Right ventricle myocardium inferior (tissue), 1 donor: ENCODE measurements around the gene EPHB2. TPM values are rescaled to one million over a fixed set of nuclear protein-coding genes. Genes with fewer than 3 reads are reported as not detected.
"Not testable (repeated sequence)": the region's sequence is repeated elsewhere in the genome, so short reads cannot be mapped to it uniquely, and the experiment has no call there.

ENCODE experiments used
- ATAC-seq: fragments of 200-7000 bp; cut with Tn5 transposase; one replicate; pipeline ENCODE4 v1.9.1; 2020; ENCODE audit warnings: mild to moderate bottlenecking, moderate library complexity
- DNase-seq: peaks from one replicate; pipeline ENCODE4 v3.0.0; 2021; ENCODE audit errors: missing footprints
- intact Hi-C: fragments of 100-400 bp; cut with DNase I; formaldehyde crosslinking; loops from one replicate; pipeline ENCODE4 v1.11.0; 2022
- total RNA-seq: library from RNA; stranded (reverse); fragmentation: NEBNext Ultra II Directional; extraction: Animal tissue kit (Norgen Biotek cat#: 25700); gene quantifications from one replicate; pipeline ENCODE4 v1.2.1, GENCODE V29; 2021
- donor health status: DM: no; HTN: yes; CAD: no; lungs with severe emphysema.

Gene EPHB2
- total RNA-seq, 1 donor from 2014 or later, result 3.5 TPM

DNA sequence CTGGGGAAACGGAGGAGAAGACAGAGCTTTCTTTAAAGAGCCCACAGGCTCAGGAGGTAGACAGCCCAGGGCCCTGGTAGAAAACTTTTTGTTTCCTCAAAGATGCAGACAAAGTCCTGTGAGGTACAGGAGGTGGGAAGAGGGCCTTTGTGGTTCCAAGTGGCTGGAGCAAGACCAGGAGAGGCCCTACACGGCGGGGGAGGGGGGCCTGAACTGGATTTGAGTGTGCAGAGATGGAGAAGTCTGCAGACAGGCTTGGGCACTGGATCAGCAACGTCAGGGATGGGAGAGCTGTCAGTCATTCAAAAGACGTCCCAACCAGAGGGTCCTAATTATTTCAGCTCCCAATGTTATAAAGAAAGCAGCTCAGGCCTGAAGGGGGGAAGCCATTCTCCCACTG is 126.2 kb downstream of the EPHB2 start:
- DNase-seq (no peak), ATAC-seq (no peak)
- intact Hi-C loops, result no loop called here

DNA sequence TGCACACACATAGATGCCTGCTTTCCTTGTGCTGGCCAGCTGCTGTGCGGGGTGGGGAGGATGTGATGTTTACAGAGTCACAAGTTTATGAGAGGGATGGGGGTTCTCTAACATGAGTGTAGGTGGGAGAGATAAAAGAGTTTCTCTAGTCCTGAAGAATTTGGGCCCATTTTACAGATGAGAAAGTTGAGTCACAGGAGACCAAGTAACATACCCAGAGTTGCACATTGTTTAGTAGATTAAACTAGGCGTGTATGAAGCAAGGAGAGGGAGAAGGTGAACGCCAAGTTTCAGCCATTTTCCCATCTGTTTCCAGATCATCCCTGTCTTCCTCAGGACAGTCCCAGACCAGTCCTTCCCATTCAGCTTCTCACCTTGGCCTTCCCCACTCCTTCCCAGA is 126.7 kb downstream of the EPHB2 start:
- intact Hi-C loops, result no loop called here
- DNase-seq (no peak), ATAC-seq (no peak)

DNA sequence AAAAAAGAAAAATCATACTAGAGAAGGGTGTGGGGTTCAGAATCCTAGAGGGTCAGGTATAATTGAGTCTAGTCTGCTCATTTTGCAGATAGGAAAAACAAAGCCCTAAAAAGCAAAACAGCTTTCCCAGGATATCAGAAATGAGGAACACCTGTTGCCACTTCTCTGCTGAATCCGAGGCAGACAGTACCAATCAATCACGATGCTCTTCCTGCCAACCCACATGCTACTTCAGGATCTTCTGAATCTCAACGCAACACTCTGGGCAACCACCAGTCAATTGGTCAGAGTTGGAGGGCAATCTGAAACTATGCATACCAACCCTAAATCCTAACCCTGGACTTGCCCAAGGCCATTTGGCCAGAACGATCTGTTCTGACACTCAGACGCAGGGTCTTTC is 128.3 kb downstream of the EPHB2 start:
- intact Hi-C loops, result no loop called here
- no peak for ATAC-seq
- no peak for DNase-seq

DNA sequence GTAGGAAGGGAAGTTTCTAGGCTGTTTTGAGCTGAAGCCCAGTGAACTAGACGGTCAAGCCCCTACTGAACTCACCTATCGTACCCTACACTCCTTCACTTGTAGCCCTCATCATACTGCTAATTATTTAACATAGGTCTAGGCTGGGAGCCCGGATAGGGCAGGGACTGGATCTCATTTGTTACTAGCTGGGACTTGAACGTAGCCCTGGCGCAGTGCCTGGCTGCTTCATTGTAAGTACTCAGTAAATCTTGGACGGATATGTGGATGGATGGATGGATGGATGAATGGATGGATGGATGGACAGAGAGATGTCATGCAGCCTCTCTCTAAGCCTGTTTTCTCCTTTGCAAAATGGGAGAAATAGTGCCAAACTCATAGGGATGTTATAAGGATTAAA is 129.2 kb downstream of the EPHB2 start:
- DNase-seq (no peak), ATAC-seq (no peak)
- intact Hi-C loops, result no loop called here

DNA sequence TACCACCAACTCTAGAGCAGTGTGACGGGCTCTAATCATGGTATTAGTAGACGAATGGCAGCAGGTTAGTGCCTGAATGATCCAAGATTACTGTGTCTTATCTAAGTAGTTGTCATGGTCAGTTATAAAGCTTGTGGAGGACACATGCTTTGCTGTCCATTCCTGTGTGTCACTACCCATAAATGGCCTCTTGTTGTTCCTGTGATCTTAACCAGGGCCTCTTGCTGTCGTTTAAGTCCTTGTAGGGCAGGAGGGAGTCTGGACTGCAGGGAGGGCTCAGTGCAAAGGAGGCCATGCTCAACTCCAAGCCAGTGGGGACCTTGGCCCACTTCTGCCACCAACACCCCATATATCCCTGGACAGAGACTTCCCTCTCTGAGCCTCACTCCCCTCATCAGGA is 130.5 kb downstream of the EPHB2 start:
- DNase-seq (no peak), ATAC-seq (no peak)
- intact Hi-C loops, result no loop called here

DNA sequence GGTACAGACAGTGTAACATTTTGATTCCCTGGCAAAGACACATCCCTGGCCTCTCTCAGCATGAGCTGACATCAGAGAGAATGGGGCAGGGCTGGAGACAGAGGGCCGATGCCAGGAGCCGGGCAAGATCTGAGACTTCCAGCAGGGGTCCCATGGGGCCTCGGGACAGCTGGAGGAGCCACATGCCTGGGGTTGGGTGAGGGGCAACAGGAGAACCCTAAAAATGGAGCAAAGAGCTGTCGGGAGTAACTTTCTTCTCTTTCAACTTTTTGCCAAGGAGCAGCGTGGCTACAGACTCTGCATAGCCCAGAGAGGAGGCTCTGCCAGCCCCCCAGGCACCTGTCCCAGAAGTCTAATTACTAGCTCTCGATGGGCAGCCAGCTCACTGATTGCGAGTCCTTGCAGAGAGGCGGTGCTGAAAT is 131.2 kb downstream of the EPHB2 start:
- peak; percentile 78 for ATAC-seq
- peak; percentile 81 for DNase-seq
- intact Hi-C loops, result no loop called here

DNA sequence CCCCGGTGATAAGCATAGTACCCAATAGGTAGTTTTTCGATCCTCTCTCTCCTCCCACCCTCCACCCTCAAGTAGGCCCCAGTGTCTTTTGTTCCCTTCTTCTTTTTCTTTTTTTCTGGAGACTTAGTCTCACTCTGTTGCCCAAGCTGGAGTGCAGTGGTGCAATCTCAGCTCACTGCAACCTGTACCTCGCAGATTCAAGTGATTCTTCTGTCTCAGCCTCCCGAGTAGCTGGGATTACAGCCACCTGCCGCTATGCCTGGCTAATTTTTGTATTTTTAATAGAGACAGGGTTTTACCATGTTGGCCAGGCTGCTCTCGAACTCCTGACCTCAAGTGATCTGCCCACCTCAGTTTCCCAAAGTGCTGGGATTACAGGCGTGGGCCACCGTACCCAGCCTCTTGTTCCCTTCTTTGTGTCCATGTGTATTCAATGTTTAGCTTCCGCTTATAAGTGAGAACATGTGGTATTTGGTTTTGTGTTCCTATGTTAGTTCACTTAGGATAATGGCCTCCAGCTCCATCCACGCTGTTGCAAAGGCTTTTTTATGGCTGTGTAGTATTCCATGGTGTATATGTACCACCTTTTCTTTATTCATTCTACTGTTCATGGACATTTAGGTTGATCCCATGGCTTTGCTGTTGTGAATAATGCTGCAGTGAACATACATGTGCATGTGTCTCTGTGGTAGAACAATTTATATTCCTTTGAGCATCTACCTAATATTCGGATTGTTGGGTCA is 133.0 kb downstream of the EPHB2 start:
- DNase-seq, intact Hi-C loops, ATAC-seq: not testable (repeated sequence)

DNA sequence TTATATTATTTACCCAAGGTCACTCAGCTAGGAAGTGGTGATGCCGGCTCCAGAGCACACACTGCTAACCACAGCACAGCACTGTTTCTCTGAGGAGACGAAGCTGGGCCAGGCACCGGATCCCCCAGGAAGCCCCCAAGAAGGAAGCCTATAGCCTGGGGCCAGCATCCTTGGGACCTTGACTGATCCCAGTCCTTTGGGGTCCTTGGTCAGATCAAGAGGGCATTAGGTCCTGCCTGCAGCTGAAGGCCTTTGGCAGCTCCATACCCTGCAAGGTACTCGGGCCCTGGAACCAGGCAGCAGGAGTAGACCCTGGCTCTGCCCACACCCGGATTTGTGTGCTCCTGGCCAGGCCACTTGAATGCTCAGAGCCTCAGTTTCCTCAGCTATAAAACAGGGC is 134.0 kb downstream of the EPHB2 start:
- DNase-seq (no peak), ATAC-seq (no peak)
- intact Hi-C loops, result no loop called here

DNA sequence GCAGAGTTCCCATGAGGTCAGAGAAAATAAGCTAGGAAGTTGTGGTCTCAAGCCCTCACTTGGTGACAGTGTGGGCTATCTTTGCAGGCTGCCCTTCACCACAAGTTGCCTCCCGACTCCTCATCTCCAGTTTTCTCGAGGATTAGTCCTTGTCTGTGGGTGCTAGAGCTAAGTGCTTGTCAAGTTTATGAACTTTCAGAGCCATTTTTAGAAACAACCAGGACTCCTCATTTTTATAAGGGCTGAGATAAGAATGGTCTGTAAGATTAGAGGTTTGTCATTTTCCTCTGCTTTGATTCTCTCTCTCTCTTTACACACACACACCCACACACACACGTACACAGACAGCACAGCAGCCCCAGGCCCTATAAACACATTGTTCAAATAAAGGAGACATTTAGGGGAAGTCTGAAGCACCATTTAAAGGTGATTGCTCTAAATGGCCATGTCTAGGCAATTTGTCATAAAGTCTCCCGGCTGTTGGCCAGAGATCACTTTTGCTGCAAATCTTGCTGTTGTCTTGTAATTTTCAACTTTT is 134.8 kb downstream of the EPHB2 start:
- intact Hi-C loops, result no loop called here
- DNase-seq, result no peak
- no peak for ATAC-seq

DNA sequence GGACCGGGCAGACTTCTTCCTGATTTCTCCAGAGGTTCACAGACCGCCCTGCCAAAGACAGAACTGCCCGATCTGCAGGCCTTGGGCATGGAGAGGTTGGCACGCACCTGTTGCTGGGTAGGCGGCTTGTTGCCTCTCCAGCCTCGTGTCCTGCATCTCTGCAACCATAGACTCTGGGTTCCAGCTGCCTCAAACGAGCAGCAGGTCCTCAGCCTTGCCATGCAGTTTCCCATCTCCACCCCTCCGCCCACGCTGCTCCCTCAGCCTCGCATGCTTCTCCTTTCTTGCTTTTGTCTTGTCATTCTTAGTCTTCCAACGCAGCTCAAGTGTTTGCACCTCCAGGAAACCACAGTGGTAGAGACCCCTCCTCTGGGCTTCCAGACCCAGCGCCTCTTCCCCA is 135.8 kb downstream of the EPHB2 start:
- ATAC-seq, result no peak
- no peak for DNase-seq
- intact Hi-C loops, result no loop called here

DNA sequence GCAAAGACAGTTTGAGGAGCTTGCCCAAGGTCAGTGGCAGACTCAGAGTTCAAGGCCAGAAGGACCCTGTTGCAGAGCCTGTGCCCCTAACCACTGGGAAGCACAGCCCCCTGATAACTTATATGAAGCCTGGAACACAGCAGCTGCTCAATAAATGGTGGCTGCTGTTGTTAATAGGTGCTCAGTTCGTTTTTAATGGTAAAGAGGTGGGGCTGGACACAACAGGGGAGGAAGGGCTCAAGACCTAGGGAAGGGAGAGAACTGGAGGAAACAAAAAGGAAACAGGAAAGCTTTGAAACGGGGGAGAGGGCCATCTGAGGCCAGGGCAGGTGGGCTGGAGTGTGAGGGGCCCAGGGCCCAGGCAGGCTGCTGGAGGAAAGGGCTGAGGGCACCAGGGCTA is 136.6 kb downstream of the EPHB2 start:
- intact Hi-C loops, result no loop called here
- ATAC-seq (no peak), DNase-seq (no peak)

DNA sequence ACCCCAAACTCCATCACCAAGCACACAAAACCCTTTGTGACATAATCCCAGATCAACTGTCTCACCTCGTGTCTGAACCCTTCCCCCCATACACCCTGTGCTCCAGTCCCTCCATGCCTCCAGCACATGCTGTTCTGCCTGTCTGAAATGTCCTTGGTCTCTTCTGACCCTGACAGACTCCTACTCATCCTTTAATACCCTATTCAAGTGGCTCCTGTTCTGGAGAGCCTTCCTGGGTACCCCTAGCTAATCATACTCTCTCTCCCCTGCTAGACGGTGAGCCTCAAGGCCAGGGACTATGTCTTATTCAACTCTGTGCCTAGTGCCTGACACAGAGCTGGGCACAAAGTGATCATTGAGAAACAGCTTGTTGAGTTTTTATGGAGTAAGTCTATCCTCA is 137.1 kb downstream of the EPHB2 start:
- ATAC-seq (no peak), DNase-seq (no peak)
- intact Hi-C loops, result no loop called here

DNA sequence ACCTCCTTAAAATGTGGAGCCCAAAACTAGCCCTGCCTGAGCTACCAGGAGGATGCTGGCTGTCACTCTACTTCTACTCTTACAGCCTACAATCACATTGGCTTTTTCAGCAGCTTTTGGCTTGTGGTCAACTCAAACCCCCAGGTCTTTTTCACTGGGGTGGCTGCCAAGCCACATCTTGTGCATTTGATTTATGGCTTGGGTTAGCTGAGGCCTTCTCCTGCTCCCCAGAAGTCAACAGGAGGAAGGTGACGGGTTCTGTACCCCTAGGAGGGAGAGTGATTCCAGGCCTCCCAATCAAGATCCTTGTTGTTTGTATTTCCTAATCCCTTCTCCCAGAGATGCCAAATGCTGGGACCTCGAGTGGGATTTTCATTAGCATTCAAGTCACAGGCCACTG is 137.8 kb downstream of the EPHB2 start:
- intact Hi-C loops, result no loop called here
- DNase-seq, result no peak
- ATAC-seq, result no peak

DNA sequence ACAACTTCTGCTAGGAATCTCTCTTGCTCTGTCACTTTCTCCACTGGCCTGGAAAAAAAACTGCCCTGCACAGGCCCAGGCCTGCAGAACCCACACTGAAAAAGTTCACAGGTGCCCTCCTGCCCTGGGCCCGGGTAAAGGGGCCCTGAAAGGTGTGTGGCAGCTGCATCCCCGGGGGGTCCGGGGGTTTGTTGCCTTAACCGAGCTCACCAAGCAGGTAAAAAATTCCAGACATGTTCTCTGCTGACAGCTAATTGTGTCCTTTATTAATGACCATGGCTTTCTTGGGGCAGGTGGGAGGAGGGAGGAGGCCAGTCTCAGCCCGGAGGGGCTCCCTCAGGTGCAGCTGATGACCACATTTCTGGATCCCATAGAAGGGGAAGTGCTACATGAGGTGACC is 139.1 kb downstream of the EPHB2 start:
- no peak for ATAC-seq
- no peak for DNase-seq
- intact Hi-C loops, result no loop called here

DNA sequence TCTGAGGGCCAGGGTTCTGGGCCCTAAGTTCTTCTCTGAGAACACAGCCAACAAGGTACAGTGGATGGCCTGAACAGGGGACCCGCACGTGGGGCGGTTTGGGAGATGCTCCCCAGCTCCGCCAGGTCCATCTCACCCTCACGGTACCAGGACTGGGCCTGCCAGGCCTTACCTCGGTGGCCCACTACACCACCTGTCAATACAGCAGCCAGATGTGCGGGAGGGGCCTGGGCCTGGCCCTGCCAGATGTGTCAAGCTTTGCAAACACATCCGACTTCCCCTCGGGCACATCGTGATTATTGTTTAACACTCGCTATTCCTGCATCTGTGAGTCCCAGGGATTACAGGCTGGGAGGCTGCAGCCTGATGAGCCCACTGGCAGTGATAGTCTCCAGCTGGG is 139.6 kb downstream of the EPHB2 start:
- no peak for ATAC-seq
- intact Hi-C loops, result no loop called here
- no peak for DNase-seq

DNA sequence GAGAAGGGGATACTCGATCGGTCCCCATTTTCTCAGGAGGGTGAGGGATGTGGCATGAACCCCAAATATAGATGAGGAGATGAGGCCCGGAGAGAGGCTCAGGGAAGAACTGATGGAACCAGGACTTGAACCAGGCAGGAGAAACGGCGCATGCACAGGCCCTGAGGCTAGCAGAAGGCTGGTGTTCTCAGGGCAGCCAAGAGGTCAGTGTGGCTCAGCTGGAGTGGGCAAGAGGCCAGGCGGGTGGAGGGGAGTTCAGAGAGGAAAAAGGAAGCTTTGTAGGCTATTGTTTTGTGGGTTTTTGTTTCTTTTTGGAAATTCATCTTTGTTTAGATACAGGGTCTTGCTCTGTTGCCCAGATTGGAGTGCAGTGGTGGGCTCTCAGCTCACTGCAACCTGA is 140.0 kb downstream of the EPHB2 start:
- DNase-seq, result no peak
- intact Hi-C loops, result no loop called here
- peak; percentile 45 for ATAC-seq

DNA sequence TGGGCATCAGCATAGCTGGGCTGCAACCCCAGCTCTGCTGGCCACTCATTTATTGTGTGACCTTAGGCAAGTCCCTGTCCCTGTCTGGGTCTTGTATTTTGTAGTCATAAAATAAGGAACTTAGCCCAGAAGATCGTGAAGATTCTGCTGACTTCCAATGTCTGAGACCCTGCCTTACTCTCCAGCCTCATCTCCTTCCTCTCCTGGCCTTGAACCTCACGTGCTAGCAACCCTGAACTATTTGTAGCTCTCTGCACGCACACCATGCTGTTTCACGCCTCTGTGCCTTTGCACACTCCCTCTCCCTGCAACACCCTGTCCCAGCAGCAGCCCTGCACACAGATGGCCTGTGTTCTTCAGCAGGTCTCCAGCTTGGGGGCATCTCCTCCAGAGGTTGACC is 140.9 kb downstream of the EPHB2 start:
- intact Hi-C loops, result no loop called here
- DNase-seq, result no peak
- ATAC-seq, result peak; percentile 47

DNA sequence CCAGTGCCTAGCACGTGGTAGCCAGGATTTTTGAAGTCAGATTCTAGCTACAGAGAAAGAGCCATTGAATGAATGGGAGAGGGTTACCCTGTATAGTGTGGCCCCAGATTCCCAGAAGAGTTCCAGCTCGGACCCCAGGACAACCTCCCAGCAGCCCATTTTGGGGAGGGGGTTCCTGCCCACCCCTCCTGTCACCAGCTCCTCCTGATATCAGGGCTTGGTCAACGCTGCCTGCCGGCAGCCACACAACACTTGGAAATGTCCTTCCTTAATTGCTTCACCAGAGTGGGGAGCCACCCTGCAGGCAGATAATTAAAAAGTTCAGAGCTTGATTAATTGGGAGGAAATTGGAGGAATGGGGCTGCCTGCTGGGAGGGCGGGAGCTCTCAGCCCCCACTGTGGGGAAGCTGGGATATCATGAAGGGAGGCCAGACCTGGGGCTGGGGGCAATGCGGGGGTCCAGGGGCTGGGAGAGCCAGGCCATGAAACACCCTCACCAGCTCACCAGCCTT is 141.6 kb downstream of the EPHB2 start:
- ATAC-seq (no peak), DNase-seq (no peak)
- intact Hi-C loops, result no loop called here

DNA sequence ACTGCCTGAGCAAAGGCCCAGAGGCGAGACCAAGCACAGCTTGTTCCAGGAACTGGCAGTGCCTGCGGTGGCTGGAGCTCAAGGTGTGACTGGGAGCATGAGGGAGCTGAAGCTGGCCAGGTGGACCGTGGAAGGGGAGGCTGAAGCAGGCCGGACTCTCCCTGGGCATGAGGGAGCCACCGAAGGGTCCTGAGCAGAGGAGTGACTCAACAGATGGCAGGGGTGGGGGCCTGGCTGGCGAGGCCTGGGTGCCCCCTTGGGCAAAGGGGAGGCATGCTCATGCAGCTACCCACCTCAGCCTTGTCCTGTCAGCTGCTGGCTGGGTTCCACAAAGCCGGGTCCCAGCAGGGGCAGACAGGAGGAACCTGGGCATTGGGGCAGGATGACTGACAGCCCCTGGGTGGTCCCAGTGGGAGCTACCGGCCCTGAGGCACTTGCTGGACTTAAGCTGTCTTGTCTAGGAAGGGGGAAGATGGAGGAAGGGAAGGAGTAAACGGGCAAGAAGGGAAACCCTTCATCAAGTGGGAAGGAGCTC is 143.1 kb downstream of the EPHB2 start:
- intact Hi-C loops, result no loop called here
- DNase-seq (no peak), ATAC-seq (no peak)

DNA sequence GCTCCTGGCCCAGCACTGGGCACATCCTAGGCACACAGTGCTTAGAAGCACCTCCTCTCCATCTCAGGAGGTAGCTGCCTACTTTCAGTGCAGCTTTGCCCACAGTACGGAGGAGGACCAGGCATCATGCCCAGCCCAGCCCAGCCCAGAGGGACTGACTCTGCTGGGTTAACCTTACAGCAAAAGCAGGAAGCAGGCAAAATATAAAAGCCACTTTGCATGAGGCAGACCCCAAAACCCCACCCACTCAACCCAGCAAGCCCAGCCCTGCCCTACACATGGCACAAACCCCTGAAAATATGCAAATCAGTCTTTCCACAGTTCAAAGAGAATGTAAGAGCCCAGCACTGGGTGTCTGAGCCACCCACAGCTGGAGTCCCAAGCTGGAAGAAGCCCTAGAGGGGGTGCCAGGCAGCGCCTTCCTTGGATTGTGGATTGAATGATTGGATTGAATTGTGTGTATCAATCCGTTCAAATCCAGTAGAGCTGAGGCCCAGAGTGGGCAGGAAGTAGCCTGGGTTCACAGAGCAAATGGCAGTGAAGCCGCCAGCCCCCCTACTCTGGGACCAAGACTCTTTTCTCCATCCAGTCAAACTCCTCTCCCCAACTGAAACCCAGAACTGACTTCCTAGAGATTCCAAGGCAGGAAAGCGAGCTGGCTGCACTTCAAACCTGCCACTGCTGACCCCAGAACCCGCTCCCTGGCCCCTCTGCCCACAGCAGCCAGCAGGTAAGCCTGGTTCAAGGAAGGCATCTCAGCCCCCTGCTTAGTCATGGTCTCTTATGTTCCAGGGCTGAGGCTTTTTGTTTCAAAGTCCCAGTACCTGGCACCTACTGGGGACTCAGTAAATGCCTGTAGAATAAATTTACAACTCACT is 144.3 kb downstream of the EPHB2 start:
- intact Hi-C loops, result no loop called here
- ATAC-seq (no peak), DNase-seq (no peak)
